ENCODE data around the gene FBXO42.

Gene FBXO42

GRCh38 chr1:16351994-16352841 is at the start of gene FBXO42:
FBXO42 (minus strand) TSS chr1:16352480; CDS start chr1:16315418, 37,062 bp downstream.
- DNase-seq, result peak; percentile 92 to 97

- DNase-seq, result peak; percentile 40 to 86
Observed at GRCh38 chr1:16398371-16398953, 46.2 kb upstream of the FBXO42 start.

GRCh38 chr1:16397120-16397519 is 44.8 kb upstream of the FBXO42 start:
- DNase-seq, result no peak

- DNase-seq, result peak; percentile 56 to 88
Observed at GRCh38 chr1:16396591-16396990, 44.3 kb upstream of the FBXO42 start.

GRCh38 chr1:16394977-16395376 is 42.7 kb upstream of the FBXO42 start:
- no peak for DNase-seq

GRCh38 chr1:16393570-16394521 is 41.6 kb upstream of the FBXO42 start:
- DNase-seq, result no peak

GRCh38 chr1:16392740-16393569 is 40.7 kb upstream of the FBXO42 start:
- no peak for DNase-seq

GRCh38 chr1:16391411-16391810 is 39.1 kb upstream of the FBXO42 start:
- no peak for DNase-seq

- DNase-seq, result peak in 1 of 2 experiments; percentile 44
Observed at GRCh38 chr1:16387201-16388188, 35.2 kb upstream of the FBXO42 start.

GRCh38 chr1:16386454-16387113 is 34.3 kb upstream of the FBXO42 start:
- DNase-seq, result peak; percentile 78 to 90

GRCh38 chr1:16385659-16386453 is 33.6 kb upstream of the FBXO42 start:
- no peak for DNase-seq

- DNase-seq, result no peak
Observed at GRCh38 chr1:16383888-16384287, 31.6 kb upstream of the FBXO42 start.

GRCh38 chr1:16380868-16381267 is 28.6 kb upstream of the FBXO42 start:
- DNase-seq, result no peak

- no peak for DNase-seq
Observed at GRCh38 chr1:16378443-16378842, 26.2 kb upstream of the FBXO42 start.

- no peak for DNase-seq
Observed at GRCh38 chr1:16376971-16377370, 24.7 kb upstream of the FBXO42 start.

GRCh38 chr1:16375521-16376340 is 23.5 kb upstream of the FBXO42 start:
- DNase-seq, result no peak

GRCh38 chr1:16374266-16374665 is 22.0 kb upstream of the FBXO42 start:
- DNase-seq, result no peak

GRCh38 chr1:16372535-16373285 is 20.4 kb upstream of the FBXO42 start:
- DNase-seq, result no peak
